MM.1S (cell line): Measurements from ENCODE around the gene AAR2.

Experiments
- EZH2 ChIP-seq: fragments of 300-600 bp; sonication (generic); optimal IDR thresholded peaks from 2 replicates; pipeline ENCODE3; 2017; ENCODE audit warnings: low read depth, mild to moderate bottlenecking, antibody characterized with exemption, low read length, mixed read lengths
- EZH2phosphoT487 ChIP-seq: fragments of 300-600 bp; sonication (generic); IDR thresholded peaks from 2 replicates; pipeline ENCODE4 v1.6.1; 2018; ENCODE audit warnings: antibody characterized with exemption, low read length
- TF ChIP-seq, protein P1 (sequence below): fragments of 300-600 bp; sonication (generic); IDR thresholded peaks from 2 replicates; pipeline ENCODE4 v1.5.1; 2016; ENCODE audit warnings: antibody characterized with exemption, low read length, mixed read lengths

DNA sequence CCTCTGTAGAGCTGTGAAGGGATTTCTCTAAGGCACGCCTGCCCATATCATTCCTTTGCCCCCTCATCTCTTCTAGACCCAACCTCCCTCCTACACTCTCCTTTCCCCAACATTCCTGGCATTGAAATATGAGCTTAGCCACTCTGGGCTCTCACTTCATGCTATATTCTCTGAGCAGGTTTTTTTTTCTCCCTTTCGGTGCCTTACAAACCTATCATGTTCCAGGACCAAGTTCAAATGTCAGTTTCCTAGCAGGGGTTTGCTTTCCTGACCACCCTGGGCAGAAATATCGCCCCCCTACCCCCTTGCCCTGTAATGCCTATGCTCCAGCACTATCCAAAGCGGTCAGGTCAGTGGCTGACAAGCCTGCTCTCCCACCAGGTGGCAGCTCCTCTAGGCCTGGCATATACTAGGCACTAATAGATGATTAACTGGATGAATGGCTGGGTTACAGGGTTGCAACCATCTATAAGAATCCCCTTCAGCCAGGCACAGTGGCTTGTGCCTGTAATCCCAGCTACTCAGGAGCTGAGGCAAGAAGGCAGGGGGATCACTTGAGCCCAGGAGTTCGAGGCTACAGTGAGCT lies 25.7 kb upstream of the AAR2 start:
- TF ChIP-seq, protein P1, sequence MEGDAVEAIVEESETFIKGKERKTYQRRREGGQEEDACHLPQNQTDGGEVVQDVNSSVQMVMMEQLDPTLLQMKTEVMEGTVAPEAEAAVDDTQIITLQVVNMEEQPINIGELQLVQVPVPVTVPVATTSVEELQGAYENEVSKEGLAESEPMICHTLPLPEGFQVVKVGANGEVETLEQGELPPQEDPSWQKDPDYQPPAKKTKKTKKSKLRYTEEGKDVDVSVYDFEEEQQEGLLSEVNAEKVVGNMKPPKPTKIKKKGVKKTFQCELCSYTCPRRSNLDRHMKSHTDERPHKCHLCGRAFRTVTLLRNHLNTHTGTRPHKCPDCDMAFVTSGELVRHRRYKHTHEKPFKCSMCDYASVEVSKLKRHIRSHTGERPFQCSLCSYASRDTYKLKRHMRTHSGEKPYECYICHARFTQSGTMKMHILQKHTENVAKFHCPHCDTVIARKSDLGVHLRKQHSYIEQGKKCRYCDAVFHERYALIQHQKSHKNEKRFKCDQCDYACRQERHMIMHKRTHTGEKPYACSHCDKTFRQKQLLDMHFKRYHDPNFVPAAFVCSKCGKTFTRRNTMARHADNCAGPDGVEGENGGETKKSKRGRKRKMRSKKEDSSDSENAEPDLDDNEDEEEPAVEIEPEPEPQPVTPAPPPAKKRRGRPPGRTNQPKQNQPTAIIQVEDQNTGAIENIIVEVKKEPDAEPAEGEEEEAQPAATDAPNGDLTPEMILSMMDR = no peak
- TF ChIP-seq EZH2 (no peak), EZH2phosphoT487 (no peak)
